ENCODE measurements around the gene NDST1.
"Not testable (repeated sequence)": the region's sequence is repeated elsewhere in the genome, so short reads cannot be mapped to it uniquely, and the experiment has no call there.

Gene NDST1

DNA sequence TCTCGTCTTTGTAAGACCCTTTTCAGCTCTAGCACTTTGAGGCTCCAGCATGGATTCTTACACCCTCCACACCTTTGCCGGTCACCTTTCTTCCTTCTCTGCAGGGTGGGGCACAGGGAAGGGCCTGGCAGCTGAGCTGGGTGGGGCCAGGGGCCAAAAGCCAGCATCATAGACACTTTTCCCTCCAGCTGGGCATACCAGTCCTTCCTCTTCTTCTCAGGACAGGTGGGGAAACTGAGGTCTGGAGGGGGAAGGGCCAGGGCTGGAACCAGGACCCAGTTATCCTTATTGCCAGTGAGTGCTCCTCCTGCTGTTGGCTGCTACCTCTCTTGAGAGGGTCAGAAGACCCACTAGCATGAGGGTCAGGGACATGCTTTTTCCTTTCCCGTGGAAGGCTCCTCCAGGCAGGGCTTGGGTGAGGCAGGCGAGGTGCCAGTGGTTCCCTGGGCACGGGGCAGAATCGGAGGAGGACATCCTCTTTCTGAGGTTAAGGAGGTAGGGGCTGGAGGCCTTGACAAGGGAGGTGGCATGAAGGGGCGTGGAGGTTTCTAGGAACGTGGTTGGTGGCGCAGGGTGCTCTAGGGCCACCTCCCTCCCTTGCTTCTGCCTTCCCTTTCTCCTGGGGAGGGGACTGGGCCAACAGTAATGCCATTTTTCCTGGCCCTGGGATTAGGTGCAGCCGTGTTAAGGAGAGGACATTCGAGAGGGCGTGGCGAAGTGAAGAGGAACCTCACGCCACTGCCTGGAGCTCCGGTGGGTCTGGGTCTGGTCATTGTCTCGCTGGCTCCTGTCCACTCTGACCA is at the start of gene NDST1:
NDST1 (plus strand) TSS at position 658 of the 803 bp plus-strand sequence. CDS start 13,124 bp downstream, outside the sequence.
- DNase-seq (ENCODE audit: low spot score): no peak

DNA sequence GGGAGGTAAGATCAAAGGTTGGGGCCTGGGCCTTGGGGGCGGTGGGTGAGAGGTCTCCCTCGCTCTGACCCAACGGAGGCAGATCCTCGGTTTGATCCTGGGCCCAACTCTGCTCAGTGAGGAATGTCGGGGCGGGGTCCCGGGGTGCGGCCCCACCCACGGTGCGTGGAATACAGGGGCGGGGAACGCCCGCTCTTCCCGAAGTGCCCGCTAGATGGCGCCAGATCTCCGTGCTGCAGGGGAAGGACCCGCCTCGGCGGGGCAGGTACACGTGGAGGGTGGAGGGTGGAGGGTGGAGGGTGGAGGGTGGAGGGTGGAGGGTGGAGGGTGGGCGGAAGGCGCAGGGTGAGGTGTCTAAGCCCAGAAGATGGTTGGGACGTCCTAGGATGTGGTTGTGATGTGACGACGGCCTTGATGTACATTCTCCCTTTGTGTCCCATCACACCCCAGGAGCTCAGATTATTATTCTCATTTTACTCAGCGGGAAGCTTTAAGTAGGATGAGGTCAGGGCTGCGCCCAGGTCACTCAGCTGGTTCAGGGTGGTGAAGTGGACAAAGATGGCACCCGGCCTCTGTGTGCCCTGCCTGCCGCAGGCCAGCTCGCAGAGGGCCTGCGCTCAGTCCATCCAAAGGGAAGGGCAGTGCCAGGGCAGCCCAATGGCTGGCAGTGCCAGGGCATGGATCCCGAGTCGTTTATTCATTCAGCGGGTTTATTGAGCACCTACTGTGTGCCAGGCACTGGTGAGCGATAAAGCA is 49.0 kb upstream of the NDST1 start:
- peak; percentile 85 for DNase-seq (ENCODE audit: low spot score)

DNA sequence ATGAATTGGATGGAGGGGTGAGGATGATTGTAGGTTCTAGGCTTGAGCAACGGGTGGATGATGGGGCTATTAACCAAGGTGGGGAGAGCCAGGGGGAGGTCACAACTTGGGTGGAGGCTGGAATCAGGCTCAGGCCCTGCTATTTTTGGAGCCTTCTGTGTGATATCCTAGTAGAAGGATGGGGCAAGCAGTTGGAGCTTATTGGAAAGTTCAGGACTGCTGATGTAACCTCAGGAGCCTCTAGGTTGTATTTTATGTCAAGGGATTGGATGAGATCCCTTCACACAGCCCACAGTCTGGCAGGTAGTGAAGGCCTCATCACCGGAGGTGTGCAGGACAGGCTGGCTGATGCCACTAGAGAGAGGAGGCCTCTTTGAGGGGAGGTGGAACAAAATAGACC is 47.1 kb upstream of the NDST1 start:
- DNase-seq (ENCODE audit: low spot score): no peak

DNA sequence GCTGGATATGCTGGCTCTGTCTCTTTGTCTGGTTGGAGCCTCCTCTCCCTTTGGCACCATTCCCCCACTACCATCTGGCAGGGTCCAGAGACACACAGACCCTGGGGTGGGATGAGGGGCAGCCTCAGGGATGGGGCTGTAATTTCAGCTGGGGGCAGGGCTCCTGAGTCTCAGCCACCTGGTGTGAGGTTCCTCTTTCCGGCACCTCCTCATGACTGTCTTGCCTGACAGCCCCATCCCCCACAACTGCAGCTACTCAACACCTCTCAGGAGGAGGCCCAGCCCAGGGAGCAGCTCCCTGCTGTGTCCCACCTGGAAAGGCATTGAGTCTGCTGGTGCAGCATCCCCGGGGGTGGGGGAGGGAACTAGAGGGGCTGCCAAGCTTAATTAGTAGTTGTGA is 46.7 kb upstream of the NDST1 start:
- DNase-seq (ENCODE audit: low spot score): peak; percentile 29

DNA sequence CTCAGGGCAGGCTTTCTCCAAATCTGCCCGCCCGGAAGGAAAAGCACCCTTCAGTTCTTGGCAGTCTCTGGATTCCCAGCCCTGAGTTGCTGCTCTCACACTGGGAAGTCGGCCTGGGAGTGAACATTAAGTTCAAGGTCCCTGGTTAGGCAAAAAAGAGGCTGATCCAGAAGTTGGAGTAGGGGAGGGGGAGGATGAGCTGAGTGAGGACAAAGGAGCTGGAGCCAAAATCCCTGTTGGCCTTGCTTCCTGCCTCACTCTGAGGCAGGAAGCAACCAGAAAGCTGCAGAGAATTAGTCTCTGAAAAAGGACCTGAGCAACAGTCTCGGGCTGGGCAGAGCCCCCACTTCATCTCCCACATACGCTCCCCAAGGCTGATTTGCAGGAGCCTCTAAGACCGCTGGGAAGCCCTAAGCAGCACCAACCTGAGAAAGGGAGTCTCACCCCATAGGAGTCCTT is 43.3 kb upstream of the NDST1 start:
- no peak for DNase-seq (ENCODE audit: low spot score)

DNA sequence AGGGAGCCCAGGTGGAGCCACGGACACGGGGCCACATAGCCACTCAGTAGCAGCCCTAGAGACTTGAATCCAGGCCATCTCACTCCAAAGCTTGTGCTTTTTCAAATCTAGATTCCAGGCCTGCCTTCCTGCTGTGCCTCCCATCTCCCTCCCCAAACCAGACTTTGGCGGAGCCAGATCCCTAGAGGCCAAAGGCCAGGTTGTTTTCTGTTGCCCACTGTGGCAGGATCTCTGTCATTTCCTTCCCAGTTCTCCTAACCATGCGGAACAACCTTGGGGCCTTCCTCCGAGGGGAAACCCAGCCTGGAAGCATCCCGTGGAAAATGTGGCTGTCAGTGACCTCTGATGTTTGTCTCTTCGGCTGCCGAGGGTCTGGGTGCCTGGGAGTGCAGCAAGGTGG is 42.0 kb upstream of the NDST1 start:
- DNase-seq (ENCODE audit: low spot score): no peak

DNA sequence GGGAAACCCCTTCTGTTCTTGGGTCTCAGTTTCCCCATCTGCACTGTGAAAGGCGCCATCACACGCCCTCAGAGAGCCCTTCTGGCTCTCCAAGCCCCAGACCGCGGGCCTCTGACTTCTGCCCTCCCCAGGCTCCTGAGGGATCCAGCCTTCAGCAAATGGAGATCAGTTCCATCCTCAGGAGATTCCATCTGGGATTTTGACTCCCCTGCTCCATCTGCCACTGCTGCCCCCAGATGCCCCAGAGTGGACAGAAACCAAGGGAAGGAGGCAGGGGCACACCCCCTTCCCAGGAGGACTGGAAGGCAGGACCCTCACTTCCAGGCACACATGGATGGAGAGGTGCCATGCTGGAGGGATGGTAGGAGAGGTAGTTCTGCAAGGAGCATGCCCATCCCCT is 39.7 kb upstream of the NDST1 start:
- DNase-seq (ENCODE audit: low spot score): no peak

DNA sequence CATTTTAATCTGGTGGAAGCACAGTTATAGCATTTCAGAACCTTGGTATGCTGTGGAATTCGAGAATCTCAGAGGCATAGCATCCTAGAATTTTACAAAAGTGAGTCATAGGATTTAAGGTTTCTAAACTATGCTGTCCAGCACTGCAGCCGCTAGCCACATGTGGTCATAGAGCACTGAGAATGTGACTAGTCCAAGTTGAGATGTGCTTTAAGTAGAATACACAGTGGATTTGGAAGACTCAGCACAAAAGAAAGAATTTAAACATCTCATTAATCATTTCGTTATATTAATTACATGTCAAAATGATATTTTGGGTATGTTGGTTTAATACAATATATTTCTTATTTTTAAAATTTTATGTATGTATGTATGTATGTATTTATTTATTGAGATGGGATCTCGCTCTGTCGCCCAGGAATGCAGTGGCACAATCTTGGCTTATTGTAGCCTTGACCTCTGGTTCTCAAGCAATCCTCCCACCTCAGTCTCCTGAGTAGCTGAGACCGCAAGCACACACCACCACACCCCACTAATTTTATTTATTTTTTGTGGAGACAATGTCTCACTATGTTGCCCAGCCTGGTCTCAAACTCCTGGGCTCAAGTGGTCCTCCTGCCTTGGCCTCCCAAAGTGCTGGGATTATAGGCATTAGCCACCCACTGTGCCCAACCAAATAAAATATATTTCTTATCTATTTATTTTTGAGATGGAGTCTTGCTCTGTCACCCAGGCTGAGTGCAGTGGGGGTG is 38.0 kb upstream of the NDST1 start:
- DNase-seq (ENCODE audit: low spot score): no peak

DNA sequence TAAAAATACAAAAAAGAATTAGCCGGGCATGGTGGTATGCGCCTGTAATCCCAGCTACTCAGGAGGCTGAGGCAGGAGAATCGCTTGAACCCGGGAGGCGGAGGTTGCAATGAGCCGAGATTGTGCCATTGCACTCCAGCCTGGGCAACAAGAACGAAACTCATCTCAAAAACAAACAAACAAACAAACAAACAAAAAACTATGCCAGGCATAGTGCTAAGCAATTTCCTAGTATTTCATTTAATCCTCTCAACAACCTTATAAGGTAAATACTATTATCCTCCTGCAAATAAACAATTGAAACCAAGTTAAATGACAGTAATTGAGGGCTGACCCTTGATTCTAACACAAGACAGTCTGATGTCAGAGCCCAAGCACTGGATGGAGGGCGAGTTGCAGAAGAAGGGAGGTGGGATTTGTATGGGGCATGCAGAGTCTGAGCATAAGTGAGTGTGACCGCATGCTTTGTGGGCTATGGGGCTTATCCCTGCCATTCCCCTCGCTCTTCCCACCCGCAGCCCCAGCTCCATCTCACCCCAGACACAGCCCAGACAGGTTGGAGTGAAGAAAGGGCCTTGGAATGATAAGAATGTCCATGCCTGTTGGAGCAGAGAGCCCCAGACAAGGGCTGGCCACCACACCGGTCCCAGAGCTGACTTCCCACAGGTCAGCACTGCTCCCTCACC is 34.1 kb upstream of the NDST1 start:
- no peak for DNase-seq (ENCODE audit: low spot score)

DNA sequence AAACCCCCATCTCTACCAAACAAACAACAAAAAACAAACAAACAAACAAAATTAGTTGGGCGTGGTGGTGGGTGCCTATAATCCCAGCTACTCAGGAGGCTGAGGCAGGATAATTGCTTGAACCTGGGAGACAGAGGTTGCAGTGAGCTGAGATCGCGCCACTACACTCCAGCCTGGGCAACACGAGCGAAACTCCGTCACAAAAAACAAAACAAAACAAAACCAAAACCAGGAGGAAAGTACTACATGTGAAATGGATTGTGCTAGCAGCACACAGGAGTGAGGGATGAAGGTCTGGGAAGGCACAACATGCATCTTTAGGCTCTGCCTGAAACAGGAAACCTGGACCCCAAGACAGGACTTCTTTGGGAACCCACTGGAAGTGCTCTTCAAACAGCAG is 31.4 kb upstream of the NDST1 start:
- not testable (repeated sequence) for DNase-seq (ENCODE audit: low spot score)

DNA sequence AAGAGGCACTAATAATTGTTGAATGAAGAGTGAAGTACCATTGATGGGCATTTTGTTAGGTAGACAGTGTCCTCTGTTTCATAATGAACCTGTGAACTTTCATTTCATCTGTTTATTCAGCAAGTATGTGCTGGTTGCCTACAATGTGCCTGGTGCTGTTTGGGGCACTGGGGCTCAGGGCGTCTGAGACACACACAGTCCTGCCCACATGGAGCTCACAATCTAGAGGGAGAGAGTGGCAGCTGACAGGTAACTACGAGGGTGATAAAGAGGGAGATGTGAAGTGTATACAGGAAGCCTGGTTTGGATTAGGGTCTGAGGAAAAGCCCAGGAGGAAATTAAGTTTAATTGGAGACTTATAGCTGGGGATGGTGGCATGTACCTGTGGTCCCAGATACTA is 28.5 kb upstream of the NDST1 start:
- DNase-seq (ENCODE audit: low spot score): no peak

DNA sequence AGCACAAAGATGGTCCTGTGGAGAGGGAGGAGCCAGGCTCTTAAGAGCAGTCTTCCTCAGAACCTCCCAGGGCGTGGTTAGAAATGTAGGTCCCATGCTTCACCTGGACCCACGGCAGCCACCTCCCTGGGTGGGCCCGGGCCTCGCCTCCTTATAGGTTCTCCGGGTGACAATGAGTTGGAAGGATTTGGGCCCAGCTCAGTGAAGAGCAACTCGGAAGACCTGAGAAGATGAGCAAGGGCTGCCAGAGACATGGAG is 26.3 kb upstream of the NDST1 start:
- no peak for DNase-seq (ENCODE audit: low spot score)

DNA sequence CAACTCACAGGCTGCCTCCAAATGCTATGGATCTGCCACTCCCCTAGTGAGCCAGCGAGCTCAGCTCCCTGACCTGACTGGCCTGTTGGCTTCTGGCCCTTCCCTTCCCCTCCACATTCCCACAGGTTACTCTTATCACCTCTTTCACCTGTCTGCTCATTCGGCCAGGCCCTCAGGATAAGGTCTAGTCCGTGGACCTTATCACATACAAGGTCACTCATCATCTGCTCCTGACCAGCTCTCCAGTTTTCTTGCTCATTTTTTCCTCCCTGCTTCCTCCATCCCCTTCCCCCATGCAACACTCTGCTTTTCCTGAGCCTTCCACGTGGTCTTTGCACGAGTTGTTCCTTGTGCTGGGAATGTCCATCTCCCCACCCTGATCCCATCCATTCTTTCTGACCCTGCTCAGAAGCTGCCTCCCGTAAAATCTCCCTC is 25.9 kb upstream of the NDST1 start:
- no peak for DNase-seq (ENCODE audit: low spot score)

DNA sequence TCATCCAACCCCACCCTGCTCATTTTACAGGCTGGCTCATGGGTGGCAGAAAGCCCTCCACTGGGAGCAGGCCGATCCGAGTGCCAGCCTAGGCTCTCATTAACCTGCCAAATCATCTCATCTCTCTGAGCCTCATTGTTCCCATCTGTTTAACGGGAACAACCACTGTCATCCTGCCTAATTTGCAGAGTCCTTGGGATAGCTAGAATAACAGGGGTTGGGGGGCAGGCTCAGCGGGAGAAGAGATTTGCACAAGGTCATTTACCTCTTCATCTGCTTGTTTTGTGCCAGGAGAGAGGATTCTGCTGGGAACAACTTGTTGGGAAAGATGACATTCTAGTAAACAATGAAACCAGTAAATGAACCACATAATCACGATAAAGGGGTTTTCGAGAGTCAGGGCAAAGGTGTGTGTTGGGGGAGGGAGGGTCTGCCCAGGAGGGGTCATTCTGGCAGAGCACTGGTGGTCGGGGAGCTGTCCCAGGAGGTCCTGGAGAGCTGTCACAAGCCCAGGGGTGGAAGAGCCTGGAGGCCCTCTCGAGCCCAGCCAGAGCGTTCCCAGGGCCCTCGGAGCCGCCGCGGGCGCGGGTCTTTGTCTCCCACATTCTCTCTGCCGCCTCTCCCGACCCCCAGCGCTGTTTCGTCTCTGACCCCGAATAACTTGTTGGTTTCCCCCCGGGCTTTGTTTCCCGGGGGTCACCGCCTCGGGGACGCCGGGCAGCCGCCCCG is 22.8 kb upstream of the NDST1 start:
- no peak for DNase-seq (ENCODE audit: low spot score)

DNA sequence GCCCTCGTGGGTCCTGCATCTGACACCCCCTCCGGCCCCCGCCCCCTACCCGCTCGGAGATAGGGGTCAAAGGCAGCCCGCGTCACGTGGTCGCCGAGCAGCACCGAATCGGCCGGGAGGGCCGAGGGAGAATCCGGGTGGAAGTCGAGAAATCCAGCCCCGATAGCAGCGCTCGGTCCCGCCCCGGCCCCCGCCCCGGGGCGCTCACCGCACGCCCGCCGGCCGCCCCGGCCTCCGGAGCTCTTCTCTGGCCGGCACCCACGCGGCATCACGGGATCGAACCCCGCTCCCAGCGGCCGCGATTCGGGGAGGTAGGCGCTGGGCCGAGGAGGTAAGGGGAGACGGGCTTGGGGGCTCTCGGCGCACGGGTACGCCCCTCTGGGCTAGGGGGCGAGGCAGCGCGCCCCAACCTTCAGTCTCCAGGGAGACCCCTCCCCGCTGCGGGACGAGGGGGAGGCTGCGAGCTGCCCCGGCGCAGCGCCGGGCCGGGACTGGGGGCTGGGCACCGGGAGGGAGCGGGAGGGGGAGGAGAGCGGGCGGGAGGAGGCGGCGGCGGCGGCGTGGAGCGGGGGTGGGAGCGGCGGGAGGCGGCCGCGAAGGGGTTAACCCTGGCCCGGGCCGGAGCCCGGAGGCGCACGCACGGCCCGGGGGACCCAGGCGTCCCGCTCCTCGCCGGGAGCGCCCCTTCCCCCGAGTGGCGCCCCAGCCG is 22.1 kb upstream of the NDST1 start:
- DNase-seq (ENCODE audit: low spot score): no peak

DNA sequence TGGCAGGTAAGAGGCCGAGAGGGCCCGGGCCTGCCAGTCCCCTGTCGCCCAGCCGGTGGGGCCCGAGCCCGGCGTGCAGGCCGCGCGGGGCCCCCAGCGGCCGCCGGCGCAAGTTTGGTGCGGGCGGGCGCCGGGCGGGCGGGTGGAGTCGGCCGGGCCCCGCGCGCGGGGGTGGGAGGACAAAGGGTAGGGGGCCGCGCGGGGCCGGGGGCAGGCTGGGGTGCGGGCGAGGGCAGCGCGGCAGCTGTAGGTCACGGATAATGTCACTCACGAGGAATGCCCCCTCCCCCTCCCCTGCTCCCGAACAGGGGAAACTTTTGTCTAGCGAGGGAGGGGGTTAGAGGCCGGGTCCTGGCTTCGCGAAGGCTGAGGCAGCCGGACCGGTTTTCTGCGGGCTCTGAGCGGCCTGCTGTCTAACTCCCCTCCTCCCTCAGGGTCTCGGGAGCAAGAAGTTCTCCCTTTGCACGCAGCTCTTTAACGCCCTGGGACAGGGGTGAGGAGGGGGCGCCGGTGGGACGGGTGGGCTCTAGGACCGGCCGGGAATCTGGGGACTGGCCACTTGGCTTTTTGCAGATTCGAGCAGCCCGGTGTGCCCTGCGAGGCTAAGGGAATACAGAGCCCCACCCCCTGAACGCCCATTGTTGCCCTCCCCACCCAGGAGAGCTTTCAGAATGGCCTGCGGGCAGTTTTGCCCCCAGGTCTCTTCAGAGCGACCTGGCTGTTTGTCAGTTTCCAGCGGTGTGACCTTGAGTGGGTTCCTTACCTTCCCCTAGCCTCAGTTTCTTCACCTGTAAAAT is 21.3 kb upstream of the NDST1 start:
- DNase-seq (ENCODE audit: low spot score): no peak

DNA sequence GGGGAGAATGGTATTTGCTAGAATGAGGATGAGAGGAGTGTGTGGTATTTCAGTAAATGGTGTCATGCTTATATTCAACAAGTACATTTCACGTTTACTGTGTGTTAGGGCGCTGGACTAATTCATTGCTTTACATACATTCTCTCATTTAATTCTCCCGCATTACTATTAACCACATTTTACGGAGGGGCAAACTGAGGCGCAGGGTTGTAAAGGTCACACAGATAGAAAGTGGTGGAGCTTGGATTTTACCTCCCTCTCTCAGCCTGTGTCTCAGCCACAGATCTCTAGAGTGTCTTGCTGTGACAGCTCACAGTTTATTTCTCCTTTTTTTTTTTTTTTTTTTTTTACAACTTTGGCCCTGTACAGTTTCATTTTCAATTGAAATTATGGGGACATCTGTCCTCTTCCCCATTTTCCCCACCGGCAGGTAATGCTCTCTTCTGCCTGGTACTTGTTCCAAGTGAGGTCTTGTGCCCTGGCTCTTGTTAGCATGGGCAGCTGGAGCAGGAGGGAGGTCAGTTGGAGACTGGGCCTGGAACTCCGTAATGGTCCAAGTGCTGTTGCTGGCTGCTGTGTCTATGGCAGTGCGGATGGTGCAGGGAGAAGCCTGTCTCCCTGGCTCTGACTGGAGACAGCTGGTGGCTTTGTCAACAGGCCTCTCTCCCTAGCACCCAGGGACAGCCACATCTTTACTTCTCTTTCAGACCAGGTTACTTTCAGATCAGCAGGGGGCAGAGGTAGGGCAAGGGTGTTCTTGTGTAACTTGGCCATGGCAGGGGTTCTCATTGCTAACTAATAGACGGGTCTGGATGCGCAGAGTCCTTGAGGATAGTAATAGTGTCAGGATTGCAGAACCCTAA is 20.5 kb upstream of the NDST1 start:
- no peak for DNase-seq (ENCODE audit: low spot score)

DNA sequence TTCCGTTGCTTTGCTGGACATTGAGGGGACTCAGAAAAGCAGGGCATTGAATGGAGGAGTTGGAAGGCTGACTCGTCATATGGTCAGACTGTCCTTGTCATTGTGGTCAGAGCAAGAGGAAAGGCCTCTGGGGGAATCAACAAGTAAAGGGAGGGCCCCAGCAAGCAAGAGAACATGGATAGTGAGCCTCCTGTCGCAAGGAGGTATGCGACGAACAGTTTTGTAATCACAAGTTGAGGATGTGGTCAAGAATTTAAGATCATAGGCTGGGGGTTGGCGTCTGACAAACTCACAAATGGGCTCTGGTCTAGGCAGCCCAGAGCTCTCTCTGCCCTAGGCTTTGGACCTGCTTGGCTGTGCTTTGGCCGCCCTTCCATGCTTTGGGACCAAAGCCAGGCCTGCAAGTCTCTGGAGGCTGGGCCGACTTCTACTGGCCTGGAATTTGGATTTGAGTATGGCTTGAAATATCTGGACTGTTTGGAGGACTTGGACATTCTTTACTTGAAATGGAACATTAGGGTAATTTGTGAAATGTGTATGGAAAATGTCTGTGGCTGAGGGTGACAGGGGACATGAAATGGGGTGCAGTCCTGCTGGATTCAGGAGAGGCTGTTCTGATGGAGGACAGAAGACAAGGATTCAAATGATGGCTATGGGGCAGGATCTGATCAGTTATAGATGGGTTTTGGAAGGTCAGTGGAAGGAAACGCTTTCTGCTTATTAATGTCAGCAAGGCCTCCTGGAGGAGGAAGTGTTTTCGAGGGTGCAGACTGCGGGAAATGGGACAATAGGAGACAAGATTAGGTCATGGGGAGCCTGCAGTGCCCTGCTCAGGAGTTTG is 19.2 kb upstream of the NDST1 start:
- no peak for DNase-seq (ENCODE audit: low spot score)

All from CD4-positive, alpha-beta T cell treated with Interleukin-6 at 100 ng/mL for 8 hours (primary cell).